ENCODE results near the gene FIBP.

FIBP gene

DNA sequence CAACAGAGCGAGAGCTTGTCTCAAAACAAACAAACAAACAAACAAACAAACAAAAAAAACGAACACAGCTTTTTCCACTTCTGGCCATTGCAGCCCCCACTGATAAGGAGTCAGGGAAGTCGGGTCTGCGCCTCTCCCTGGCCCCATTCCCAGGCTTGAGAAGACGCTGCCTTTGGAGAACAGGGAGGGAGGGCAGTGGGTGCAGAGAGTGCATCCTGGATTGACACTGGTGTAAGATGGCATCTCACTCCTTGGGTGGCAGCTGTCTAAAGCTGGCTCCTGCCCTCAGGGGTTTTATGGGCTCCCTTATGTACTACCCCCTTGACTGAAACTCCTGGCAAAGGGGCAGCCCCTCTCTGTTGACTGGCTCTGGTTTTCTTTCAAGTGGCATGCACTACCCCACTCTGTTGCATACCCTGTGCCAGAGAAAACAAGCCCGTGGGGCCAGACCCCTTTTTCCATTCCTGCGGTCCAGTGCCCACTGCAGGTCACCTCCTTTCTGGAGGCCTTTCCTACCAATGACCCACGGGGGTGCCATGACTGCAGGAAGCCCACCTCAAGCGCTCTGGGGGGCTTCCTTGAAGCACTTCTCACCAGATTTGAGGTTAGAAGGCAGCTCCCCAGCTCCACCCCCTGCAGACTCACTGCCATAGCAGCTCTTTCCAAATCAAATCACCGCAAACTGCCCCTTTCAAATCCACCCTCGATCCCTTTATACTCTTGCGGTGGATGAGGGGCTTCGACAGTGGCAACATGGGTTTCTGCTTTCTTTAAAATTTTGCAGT is 43.7 kb upstream of the FIBP start:
- H3K27me3 ChIP-seq (ENCODE audit: insufficient read depth, low read depth), result no peaks in the 10 kb centered on the region

GRCh38 chr11:65928667-65929066 is 40.4 kb upstream of the FIBP start:
- Histone ChIP-seq H3K4me1 (ENCODE audit: low read depth, poor library complexity, severe bottlenecking) (peaks cover 35% of the 10 kb centered on the region), H3K79me2 (ENCODE audit: insufficient read depth, low read depth) (no peaks in the 10 kb centered on the region), H3K36me3 (ENCODE audit: insufficient read depth) (no peaks in the 10 kb centered on the region), H2AFZ (ENCODE audit: low read depth) (peak overlapping the region; percentile 75), H3K4me3 (IDR thresholded peaks at IDR 0.05; ENCODE audit: insufficient read depth, low read depth, low read length) (no peak overlapping the region), H3K4me2 (peak overlapping the region; percentile 91), H3K9ac (peak overlapping the region; percentile 47; the same call in 1 of the 2 replicates), H4K20me1 (ENCODE audit: insufficient read depth) (no peaks in the 10 kb centered on the region), H3K27ac (peak overlapping the region; percentile 86), H3K27me3 (ENCODE audit: insufficient read depth, low read depth) (no peaks in the 10 kb centered on the region)
- no peak for TF ChIP-seq CTCF (conservative IDR thresholded peaks at IDR 0.05; ENCODE audit: low read depth, low read length)

More for the DNA sequence above, 43.7 kb upstream of the FIBP start:
- no peak overlapping the region for H3K27ac ChIP-seq
- no peak for TF ChIP-seq CTCF (conservative IDR thresholded peaks at IDR 0.05; ENCODE audit: low read depth, low read length)
- peaks cover 38% of the 10 kb centered on the region for H3K4me1 ChIP-seq (ENCODE audit: low read depth, poor library complexity, severe bottlenecking)
- H3K4me3 ChIP-seq (IDR thresholded peaks at IDR 0.05; ENCODE audit: insufficient read depth, low read depth, low read length), result no peak overlapping the region
- no peak overlapping the region for H3K9ac ChIP-seq
- no peak overlapping the region for H2AFZ ChIP-seq (ENCODE audit: low read depth)
- H4K20me1 ChIP-seq (ENCODE audit: insufficient read depth), result no peaks in the 10 kb centered on the region
- no peak overlapping the region for H3K4me2 ChIP-seq
- no peaks in the 10 kb centered on the region for H3K36me3 ChIP-seq (ENCODE audit: insufficient read depth)
- no peaks in the 10 kb centered on the region for H3K79me2 ChIP-seq (ENCODE audit: insufficient read depth, low read depth)

GRCh38 chr11:65927904-65928397 is 39.7 kb upstream of the FIBP start:
- Histone ChIP-seq H3K9ac (peak overlapping the region; percentile 47; the same call in 1 of the 2 replicates), H2AFZ (ENCODE audit: low read depth) (peak overlapping the region; percentile 75)

GRCh38 chr11:65925397-65925796 is 37.1 kb upstream of the FIBP start:
- Histone ChIP-seq H3K4me2 (no peak overlapping the region), H3K4me1 (ENCODE audit: low read depth, poor library complexity, severe bottlenecking) (peaks cover 40% of the 10 kb centered on the region)

More at GRCh38 chr11:65927904-65928397, 39.7 kb upstream of the FIBP start:
- TF ChIP-seq CTCF (conservative IDR thresholded peaks at IDR 0.05; ENCODE audit: low read depth, low read length), result no peak
- Histone ChIP-seq H3K79me2 (ENCODE audit: insufficient read depth, low read depth) (no peaks in the 10 kb centered on the region), H3K27ac (peak overlapping the region; percentile 86), H3K36me3 (ENCODE audit: insufficient read depth) (no peaks in the 10 kb centered on the region), H4K20me1 (ENCODE audit: insufficient read depth) (no peaks in the 10 kb centered on the region), H3K27me3 (ENCODE audit: insufficient read depth, low read depth) (no peaks in the 10 kb centered on the region), H3K4me2 (peak overlapping the region; percentile 91), H3K4me3 (IDR thresholded peaks at IDR 0.05; ENCODE audit: insufficient read depth, low read depth, low read length) (no peak overlapping the region), H3K4me1 (ENCODE audit: low read depth, poor library complexity, severe bottlenecking) (peaks cover 35% of the 10 kb centered on the region)

More at GRCh38 chr11:65925397-65925796, 37.1 kb upstream of the FIBP start:
- no peak overlapping the region for H3K9ac ChIP-seq
- H3K79me2 ChIP-seq (ENCODE audit: insufficient read depth, low read depth), result no peaks in the 10 kb centered on the region
- no peaks in the 10 kb centered on the region for H3K27me3 ChIP-seq (ENCODE audit: insufficient read depth, low read depth)
- H3K36me3 ChIP-seq (ENCODE audit: insufficient read depth), result no peaks in the 10 kb centered on the region
- H3K4me3 ChIP-seq (IDR thresholded peaks at IDR 0.05; ENCODE audit: insufficient read depth, low read depth, low read length), result no peak overlapping the region
- no peak overlapping the region for H2AFZ ChIP-seq (ENCODE audit: low read depth)
- no peaks in the 10 kb centered on the region for H4K20me1 ChIP-seq (ENCODE audit: insufficient read depth)
- no peak overlapping the region for H3K27ac ChIP-seq
- TF ChIP-seq CTCF (conservative IDR thresholded peaks at IDR 0.05; ENCODE audit: low read depth, low read length), result no peak

Measured in KMS-11 (cell line).